Measurements from ENCODE around the gene ADGRL3. TPM values are rescaled to one million over a fixed set of nuclear protein-coding genes. Genes with fewer than 3 reads are reported as not detected.
"Not testable (repeated sequence)": the region's sequence is repeated elsewhere in the genome, so short reads cannot be mapped to it uniquely, and the experiment has no call there.

The ADGRL3 gene
- total RNA-seq, 2 donors from 2014 or later, result 48.0 to 54.3 TPM

- no peak for DNase-seq (ENCODE audit: low spot score)
- intact Hi-C loops (cut with DNase I), result no loop called here
These were observed 758.5 kb downstream of the ADGRL3 start for GRCh38 chr4:61958591-61958990.

GRCh38 chr4:61959087-61959486, 759.0 kb downstream of the ADGRL3 start:
- intact Hi-C loops (cut with DNase I), result no loop called here
- no peak for DNase-seq (ENCODE audit: low spot score)

- no peak for DNase-seq (ENCODE audit: low spot score)
- intact Hi-C loops (cut with DNase I), result no loop called here
These were observed 784.3 kb downstream of the ADGRL3 start for GRCh38 chr4:61984260-61984909.

GRCh38 chr4:61985426-61985825, 785.3 kb downstream of the ADGRL3 start:
- no peak for DNase-seq (ENCODE audit: low spot score)
- intact Hi-C loops (cut with DNase I), result no loop called here

- DNase-seq (ENCODE audit: low spot score); intact Hi-C loops (cut with DNase I): not testable (repeated sequence)
These were observed 786.8 kb downstream of the ADGRL3 start for GRCh38 chr4:61986929-61987328.

DNA sequence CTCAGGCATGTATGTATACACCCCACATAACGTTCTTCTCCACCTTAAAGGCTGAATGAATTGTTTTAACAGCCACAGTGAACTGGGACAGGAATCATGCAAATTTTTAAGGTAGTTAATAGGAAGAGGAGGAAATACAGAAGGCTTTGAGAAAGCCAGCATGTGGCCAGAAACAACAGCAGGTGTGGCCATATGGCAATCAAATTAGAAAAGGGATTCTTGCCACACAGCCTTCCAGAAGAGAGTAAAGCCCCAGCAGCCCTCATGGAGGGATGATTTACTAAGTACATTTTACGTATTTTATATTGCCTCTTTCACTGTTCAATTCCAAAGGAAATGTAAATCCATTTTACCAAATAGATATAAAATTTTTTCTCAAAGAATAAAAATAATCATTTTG, 792.2 kb downstream of the ADGRL3 start:
- DNase-seq (ENCODE audit: low spot score), result no peak
- intact Hi-C loops (cut with DNase I), result no loop called here

DNA sequence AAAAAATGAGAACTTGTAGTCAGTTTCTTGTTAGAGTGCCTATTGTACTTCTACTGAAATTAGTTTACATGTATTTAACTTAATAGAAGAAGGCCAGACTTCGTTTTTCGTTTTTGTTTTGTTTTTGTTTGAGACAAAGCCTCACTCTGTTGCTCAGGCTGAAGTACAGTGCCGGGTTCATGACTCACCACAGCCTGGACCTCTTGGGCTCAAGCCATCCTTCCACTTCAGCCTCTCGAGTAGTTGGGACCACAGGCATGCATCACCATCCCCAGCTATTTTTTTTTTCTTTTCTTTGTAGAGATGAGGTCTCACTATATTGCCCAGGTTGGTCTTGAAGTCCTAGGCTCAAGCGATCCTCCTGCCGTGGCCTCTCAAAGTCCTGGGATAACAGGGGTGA, 793.9 kb downstream of the ADGRL3 start:
- intact Hi-C loops (cut with DNase I), result no loop called here
- DNase-seq (ENCODE audit: low spot score), result no peak

DNA sequence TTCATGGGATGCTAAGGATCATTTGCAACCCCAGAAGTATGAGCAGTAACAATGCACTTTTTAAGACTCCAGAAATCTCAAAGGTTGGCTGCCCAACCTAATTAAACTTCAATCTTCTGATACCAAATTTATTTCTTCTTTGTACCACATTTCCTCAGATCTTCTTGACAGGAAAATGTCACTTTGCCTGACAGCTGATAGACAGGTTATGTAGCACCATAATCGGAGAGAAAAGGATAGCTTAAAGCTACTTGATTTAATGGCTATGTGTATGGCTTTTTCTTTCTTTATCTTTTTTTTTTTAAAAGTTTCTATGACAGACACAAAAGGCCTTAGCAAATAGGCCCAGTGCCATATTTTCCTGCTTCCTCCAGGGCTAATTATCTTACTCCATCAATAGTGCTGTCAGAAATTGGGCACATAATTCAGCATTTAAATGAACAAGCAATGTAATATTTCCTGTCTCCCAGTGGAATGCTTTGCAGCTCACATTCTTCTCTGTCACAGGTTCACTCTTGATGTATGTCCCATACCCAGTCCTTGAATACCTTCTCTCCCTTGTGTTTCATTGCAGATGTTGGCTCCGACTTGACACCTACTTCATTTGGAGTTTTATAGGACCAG, 795.7 kb downstream of the ADGRL3 start:
- no peak for DNase-seq (ENCODE audit: low spot score)
- intact Hi-C loops (cut with DNase I), result no loop called here

GRCh38 chr4:61996943-61997342, 796.8 kb downstream of the ADGRL3 start:
- no peak for DNase-seq (ENCODE audit: low spot score)
- intact Hi-C loops (cut with DNase I), result no loop called here

DNA sequence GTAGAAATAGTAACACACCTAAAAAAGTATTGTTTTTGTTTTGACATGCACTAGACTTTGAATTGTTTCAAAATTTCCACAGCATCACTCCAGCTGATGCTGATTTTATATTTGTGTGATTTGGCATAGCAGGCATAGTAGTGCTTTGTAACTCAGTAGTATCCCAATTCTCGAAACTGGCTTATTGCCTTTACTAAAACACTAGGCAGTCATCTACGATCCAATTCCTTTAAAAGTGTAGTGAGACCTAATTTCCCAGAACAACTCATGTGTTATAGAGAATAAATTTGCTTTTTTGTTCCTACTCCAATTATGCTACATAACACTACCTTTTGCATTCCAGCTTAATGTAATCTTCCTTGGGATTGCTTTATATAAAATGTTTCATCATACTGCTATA, 797.7 kb downstream of the ADGRL3 start:
- intact Hi-C loops (cut with DNase I), result no loop called here

GRCh38 chr4:62003695-62004094, 803.6 kb downstream of the ADGRL3 start:
- intact Hi-C loops (cut with DNase I), result no loop called here
- DNase-seq (ENCODE audit: low spot score), result no peak

More for the DNA sequence above, 797.7 kb downstream of the ADGRL3 start:
- no peak for DNase-seq (ENCODE audit: low spot score)

DNA sequence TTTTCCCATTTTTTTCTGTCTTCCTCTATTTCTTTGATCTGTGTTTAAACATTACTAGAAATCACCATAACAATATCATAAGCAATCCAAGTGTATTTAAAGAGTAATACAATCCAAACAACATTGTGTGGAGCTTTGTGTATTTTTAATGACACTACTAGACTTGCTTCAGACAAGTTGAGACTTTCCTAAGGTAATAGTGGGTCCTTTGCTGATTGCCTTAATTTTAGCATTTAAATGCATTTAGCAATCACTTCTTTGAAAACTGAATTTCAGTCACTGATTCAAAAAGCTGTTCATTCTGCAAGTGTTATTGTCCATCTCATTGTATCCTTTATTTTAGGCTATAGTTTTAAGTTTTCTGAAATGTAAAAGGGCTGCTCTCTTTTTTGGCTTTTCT, 804.8 kb downstream of the ADGRL3 start:
- DNase-seq (ENCODE audit: low spot score), result no peak
- intact Hi-C loops (cut with DNase I), result no loop called here

GRCh38 chr4:62006108-62006507, 806.0 kb downstream of the ADGRL3 start:
- no peak for DNase-seq (ENCODE audit: low spot score)
- intact Hi-C loops (cut with DNase I), result no loop called here

DNA sequence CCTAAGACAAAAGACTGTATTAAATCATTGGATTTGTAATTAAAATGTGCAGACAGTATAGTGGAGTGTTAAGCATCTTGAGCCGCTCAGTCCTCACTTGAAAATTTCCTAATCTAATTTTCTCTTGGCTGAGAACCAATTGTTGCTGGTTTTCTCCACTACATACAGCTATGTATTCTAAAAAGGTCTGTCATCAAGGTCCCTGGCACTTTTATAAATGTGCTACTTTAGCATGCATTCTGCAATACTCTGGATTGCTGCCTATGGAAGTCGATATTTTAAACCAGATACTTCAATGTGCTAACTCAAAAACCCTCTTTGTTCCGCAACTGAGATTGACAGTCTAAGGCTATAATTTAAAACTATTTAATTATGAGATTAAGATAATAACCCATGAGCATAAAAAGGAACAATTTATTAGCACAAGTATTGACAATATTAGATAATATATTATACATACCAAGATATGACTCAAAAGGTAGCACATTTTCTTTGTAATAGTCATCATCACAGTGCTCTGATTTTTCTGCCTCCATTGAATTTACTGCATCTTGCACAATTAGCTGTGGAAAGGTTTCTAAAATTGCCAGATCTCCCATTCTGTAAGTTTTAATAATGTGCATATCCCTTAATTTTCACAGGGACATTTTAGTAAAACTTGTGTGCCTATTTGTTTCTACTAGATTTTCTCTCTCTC, 815.1 kb downstream of the ADGRL3 start:
- intact Hi-C loops (cut with DNase I), result no loop called here
- no peak for DNase-seq (ENCODE audit: low spot score)

DNA sequence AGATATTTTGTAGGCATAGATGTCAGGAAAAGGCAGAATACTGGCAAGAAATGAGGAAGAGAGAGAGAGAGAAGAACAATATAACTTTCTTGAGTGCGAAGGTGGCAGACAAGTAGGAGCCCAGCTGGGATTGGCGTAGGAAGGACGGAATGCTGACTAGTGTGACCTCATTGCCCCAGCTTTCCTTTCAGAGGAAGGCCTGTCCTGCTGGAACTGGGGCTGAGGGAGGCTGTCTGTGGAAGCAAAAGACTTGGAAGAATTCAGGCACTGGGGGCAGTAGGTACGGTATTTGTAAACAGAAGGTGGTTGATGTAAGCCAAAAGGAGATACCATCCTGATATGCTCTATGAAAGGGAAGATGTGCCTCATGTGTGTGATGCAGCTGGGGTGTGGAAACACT, 818.4 kb downstream of the ADGRL3 start:
- intact Hi-C loops (cut with DNase I), result no loop called here
- DNase-seq (ENCODE audit: low spot score), result no peak

- intact Hi-C loops (cut with DNase I), result no loop called here
These were observed 823.5 kb downstream of the ADGRL3 start for GRCh38 chr4:62023633-62024032.

DNA sequence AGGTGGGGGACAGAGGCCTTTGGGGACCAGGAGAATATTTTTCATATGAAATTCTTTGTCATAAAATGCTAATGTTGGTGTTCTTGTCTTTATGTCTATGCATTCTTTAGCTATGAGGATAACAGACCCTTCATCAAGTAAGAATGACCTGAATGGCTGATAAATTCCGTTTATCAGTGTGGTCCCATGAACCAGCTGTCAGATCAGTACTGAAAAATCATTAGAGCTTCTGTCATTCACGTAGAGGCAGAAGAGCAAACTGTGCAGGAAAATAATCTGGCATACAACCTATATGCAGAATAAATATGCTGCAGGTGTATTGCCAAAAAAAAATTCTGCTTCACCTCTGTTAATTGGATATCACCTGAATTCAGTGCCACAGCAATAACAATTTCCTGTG, 828.6 kb downstream of the ADGRL3 start:
- no peak for DNase-seq (ENCODE audit: low spot score)

More at GRCh38 chr4:62023633-62024032, 823.5 kb downstream of the ADGRL3 start:
- DNase-seq (ENCODE audit: low spot score), result no peak

DNA sequence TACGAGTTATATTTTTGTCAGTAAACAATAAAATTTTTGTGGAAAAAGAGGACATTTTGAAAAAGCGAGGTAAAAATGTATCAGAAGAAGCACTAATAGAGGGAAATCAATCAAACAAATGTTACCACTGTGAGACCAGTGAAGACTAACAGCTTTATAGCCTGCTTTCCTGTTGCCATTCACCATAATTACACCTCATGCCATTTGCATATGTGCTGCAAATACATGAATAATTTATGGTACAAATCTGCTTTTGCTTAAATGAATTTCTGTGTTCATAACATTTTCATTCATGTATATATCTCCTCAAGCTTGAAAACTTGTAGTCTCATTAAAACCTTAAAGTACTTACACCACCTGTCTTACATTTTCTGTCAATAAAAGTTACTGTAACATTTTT, 830.8 kb downstream of the ADGRL3 start:
- intact Hi-C loops (cut with DNase I), result no loop called here
- no peak for DNase-seq (ENCODE audit: low spot score)

More for the DNA sequence above, 828.6 kb downstream of the ADGRL3 start:
- intact Hi-C loops (cut with DNase I), result no loop called here

GRCh38 chr4:62037571-62037970, 837.4 kb downstream of the ADGRL3 start:
- intact Hi-C loops (cut with DNase I), result no loop called here
- no peak for DNase-seq (ENCODE audit: low spot score)

DNA sequence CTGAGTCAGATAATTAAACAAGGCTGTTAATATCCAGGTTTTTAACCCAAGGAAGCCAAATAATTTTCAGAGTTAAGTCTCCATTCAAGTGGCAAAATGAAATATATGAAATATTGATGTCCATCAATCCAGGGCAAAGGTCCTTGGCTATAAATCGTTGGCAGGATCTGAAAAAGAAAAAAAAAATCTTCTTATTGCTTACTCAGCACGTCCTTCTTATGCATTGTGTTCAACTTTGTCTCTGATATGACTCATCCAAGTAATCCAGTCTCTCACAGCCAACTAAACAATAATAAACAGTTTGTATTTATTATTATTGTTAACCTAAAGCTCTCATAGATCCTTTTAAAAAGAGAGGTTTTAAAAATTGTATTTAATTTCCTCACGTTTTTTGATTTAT, 851.2 kb downstream of the ADGRL3 start:
- no peak for DNase-seq (ENCODE audit: low spot score)
- intact Hi-C loops (cut with DNase I), result no loop called here

GRCh38 chr4:62053974-62054373, 853.8 kb downstream of the ADGRL3 start:
- intact Hi-C loops (cut with DNase I), result no loop called here
- no peak for DNase-seq (ENCODE audit: low spot score)
